H1 (cell line): ENCODE results near the gene P2RX7. TPM values are rescaled to one million over a fixed set of nuclear protein-coding genes. Genes with fewer than 3 reads are reported as not detected.

ENCODE experiments used
- CTCF ChIA-PET: fragments of 300-600 bp; sonication (Branson Sonifier 250); formaldehyde crosslinking; loops from one replicate; lab custom pipeline; 2021; ENCODE audit not compliant: partially characterized antibody; lab: Charles Lee
- POLR2A ChIA-PET: fragments of 300-600 bp; sonication (Branson Sonifier 250); formaldehyde crosslinking; loops from one replicate; lab custom pipeline; 2021; ENCODE audit warnings: inconsistent platforms; ENCODE audit not compliant: partially characterized antibody; lab: Charles Lee
- DNase-seq, 2 experiments: peaks; one replicate each; pipeline versions ENCODE4 v3.0.0 to v3.0.0-alpha.2; 2010 to 2022; ENCODE audit warnings: low spot score in 2 of 2, low read depth in 1 of 2, mixed read lengths in 1 of 2
- FAIRE-seq: peaks from 2 replicates; lab custom pipeline; 2011; peaks lifted over from hg19 to GRCh38; lab: Jason Lieb, UNC
- H2AFZ ChIP-seq: 2 replicates; pipeline ENCODE4 v1.8.1; 2012; ENCODE audit warnings: low read length, inconsistent platforms
- H2AK5ac ChIP-seq: 2 replicates; pipeline ENCODE4 v1.6.1; 2013; ENCODE audit warnings: low read depth, low read length
- H2BK120ac ChIP-seq: replicated peaks from 2 replicates; pipeline ENCODE3; 2013; ENCODE audit warnings: low read depth, low read length, inconsistent platforms
- H2BK12ac ChIP-seq: 2 replicates; pipeline ENCODE4 v1.6.1; 2013; ENCODE audit warnings: low read depth, low read length
- H2BK15ac ChIP-seq: 2 replicates; pipeline ENCODE4 v1.6.1; 2013; ENCODE audit warnings: low read length
- H2BK20ac ChIP-seq: 2 replicates; pipeline ENCODE4 v1.6.1; 2013; ENCODE audit warnings: low read length
- H2BK5ac ChIP-seq: 2 replicates; pipeline ENCODE4 v1.6.1; 2013; ENCODE audit warnings: low read depth, low read length
- H3K14ac ChIP-seq: 2 replicates; pipeline ENCODE4 v1.6.1; 2013; ENCODE audit warnings: inconsistent platforms; ENCODE audit not compliant: insufficient read length
- H3K18ac ChIP-seq: 2 replicates; pipeline ENCODE4 v1.6.1; 2013; ENCODE audit warnings: low read length; ENCODE audit errors: extremely low read depth
- H3K23ac ChIP-seq: 2 replicates; pipeline ENCODE4 v1.6.1; 2013; ENCODE audit warnings: inconsistent platforms; ENCODE audit not compliant: insufficient read length
- H3K23me2 ChIP-seq: 2 replicates; pipeline ENCODE4 v1.6.1; 2013; ENCODE audit warnings: low read depth, low read length
- H3K27ac ChIP-seq: 2 replicates; pipeline ENCODE4 v1.6.1; 2011; ENCODE audit warnings: low read depth, low read length, inconsistent platforms
- H3K27me3 ChIP-seq, 4 experiments: replicated peaks in 1 of 4; 1 replicate in 1 of 4; 2 replicates in 3 of 4; pipeline versions ENCODE4 v1.6.1 to v1.8.1; 2011 to 2013; ENCODE audit warnings: low read length in 3 of 4, mild to moderate bottlenecking in 3 of 4, inconsistent platforms in 2 of 4, mixed read lengths in 2 of 4, moderate library complexity in 1 of 4; ENCODE audit not compliant: control insufficient read depth in 3 of 4, insufficient read depth in 3 of 4; ENCODE audit errors: extremely low read depth in 1 of 4
- H3K36me3 ChIP-seq, 4 experiments: 2 replicates each; pipeline versions ENCODE4 v1.6.1 to v1.8.1; 2011 to 2013; ENCODE audit warnings: mild to moderate bottlenecking in 4 of 4, low read length in 3 of 4, moderate library complexity in 2 of 4, control low read depth in 1 of 4, inconsistent platforms in 1 of 4; ENCODE audit not compliant: insufficient read depth in 4 of 4, control insufficient read depth in 2 of 4
- H3K4ac ChIP-seq: replicated peaks from 2 replicates; pipeline ENCODE3; 2013; ENCODE audit warnings: low read length, low read depth, mixed read lengths, inconsistent platforms; ENCODE audit not compliant: insufficient read length
- H3K4me1 ChIP-seq, 4 experiments: replicated peaks in 1 of 4; 1 replicate in 1 of 4; 2 replicates in 3 of 4; pipeline versions ENCODE4 v1.6.1 to v1.8.1; 2011 to 2013; ENCODE audit warnings: low read length in 3 of 4, inconsistent platforms in 2 of 4, mixed read lengths in 1 of 4; ENCODE audit not compliant: insufficient read depth in 4 of 4, control insufficient read depth in 3 of 4
- H3K4me2 ChIP-seq, 2 experiments: 2 replicates each; pipeline versions ENCODE4 v1.6.1 to v1.8.1; 2011 to 2013; ENCODE audit warnings: low read depth in 2 of 2, low read length in 2 of 2, control low read depth in 1 of 2, inconsistent platforms in 1 of 2, mild to moderate bottlenecking in 1 of 2; ENCODE audit not compliant: insufficient read depth in 1 of 2
- H3K4me3 ChIP-seq, 4 experiments: fragments of 200-600, 300-600 bp in 1 of 4; sonication (generic), shearing (Covaris generic), sonication (Bioruptor Twin) in 1 of 4; 2 replicates each; pipeline versions ENCODE4 v1.5.1 to v1.8.1; 2011 to 2016; ENCODE audit warnings: low read length in 4 of 4, low read depth in 3 of 4, control low read depth in 2 of 4, inconsistent platforms in 2 of 4, mild to moderate bottlenecking in 2 of 4, mixed read lengths in 1 of 4, moderate library complexity in 1 of 4; ENCODE audit not compliant: insufficient read depth in 2 of 4; ENCODE audit errors: extremely low read depth in 1 of 4
- H3K56ac ChIP-seq: replicated peaks from 2 replicates; pipeline ENCODE3; 2013; ENCODE audit warnings: low read depth, mild to moderate bottlenecking, mixed read lengths, low read length, inconsistent platforms; ENCODE audit not compliant: insufficient read length
- H3K79me1 ChIP-seq: 2 replicates; pipeline ENCODE4 v1.6.1; 2013; ENCODE audit warnings: low read depth, low read length, control low read depth
- H3K79me2 ChIP-seq, 2 experiments: 2 replicates each; pipeline versions ENCODE4 v1.6.1 to v1.8.1; 2012 to 2013; ENCODE audit warnings: low read length in 2 of 2, mild to moderate bottlenecking in 2 of 2, inconsistent platforms in 1 of 2; ENCODE audit not compliant: insufficient read depth in 2 of 2, control insufficient read depth in 1 of 2
- H3K9ac ChIP-seq, 4 experiments: replicated peaks in 1 of 4; 1 replicate in 1 of 4; 2 replicates in 3 of 4; pipeline versions ENCODE4 v1.6.1 to v1.8.1; 2011 to 2013; ENCODE audit warnings: low read depth in 3 of 4, low read length in 3 of 4, control low read depth in 2 of 4, mild to moderate bottlenecking in 2 of 4, moderate library complexity in 2 of 4, inconsistent platforms in 1 of 4; ENCODE audit errors: extremely low read depth in 1 of 4
- H3K9me3 ChIP-seq, 2 experiments: 2 replicates each; pipeline versions ENCODE4 v1.6.1 to v1.8.1; 2012 to 2013; ENCODE audit warnings: mild to moderate bottlenecking in 2 of 2, moderate library complexity in 2 of 2, control low read depth in 1 of 2, inconsistent platforms in 1 of 2, low read depth in 1 of 2, low read length in 1 of 2, mixed read lengths in 1 of 2; ENCODE audit not compliant: insufficient read depth in 2 of 2
- H4K20me1 ChIP-seq, 2 experiments: replicated peaks in 1 of 2; 2 replicates each; pipeline versions ENCODE3 to v1.8.1; 2011 to 2013; ENCODE audit warnings: inconsistent platforms in 2 of 2, low read length in 2 of 2, mild to moderate bottlenecking in 1 of 2; ENCODE audit not compliant: insufficient read depth in 2 of 2, control insufficient read depth in 1 of 2
- H4K5ac ChIP-seq: 2 replicates; pipeline ENCODE4 v1.6.1; 2013; ENCODE audit warnings: low read length, low read depth, mixed read lengths, inconsistent platforms; ENCODE audit not compliant: insufficient read length
- H4K8ac ChIP-seq: 2 replicates; pipeline ENCODE4 v1.8.0; 2013; ENCODE audit warnings: mild to moderate bottlenecking, moderate library complexity, low read length, inconsistent platforms; ENCODE audit not compliant: insufficient read depth; ENCODE audit errors: extremely low read depth
- H4K91ac ChIP-seq: replicated peaks from 2 replicates; pipeline ENCODE3; 2013; ENCODE audit warnings: low read length, mixed read lengths, inconsistent platforms; ENCODE audit not compliant: insufficient read length
- CBX5 ChIP-seq: fragments of 300-800, 300-1000 bp; sonication (generic); IDR thresholded peaks from 2 replicates; pipeline ENCODE4 v1.7.1; 2016; ENCODE audit warnings: antibody characterized with exemption, low read length, low read depth
- EP300 ChIP-seq, 2 experiments: IDR thresholded peaks; 1 replicate in 1 of 2; 2 replicates in 1 of 2; pipeline ENCODE4 v1.6.1; 2011 to 2012; ENCODE audit warnings: low read depth in 2 of 2, low read length in 2 of 2, mild to moderate bottlenecking in 2 of 2, borderline replicate concordance in 1 of 2, inconsistent platforms in 1 of 2, moderate library complexity in 1 of 2
- EZH2 ChIP-seq: fragments of 200-600 bp; sonication (generic); IDR thresholded peaks from 2 replicates; pipeline ENCODE4 v1.7.1; 2012; ENCODE audit warnings: low read depth, mild to moderate bottlenecking, moderate library complexity, low read length, inconsistent platforms; ENCODE audit not compliant: severe bottlenecking
- HDAC2 ChIP-seq, 2 experiments: fragments of 300-600 bp in 1 of 2; sonication (generic) in 1 of 2; IDR thresholded peaks; 2 replicates each; pipeline ENCODE4 v1.6.1; 2011 to 2012; ENCODE audit warnings: low read depth in 2 of 2, low read length in 2 of 2, mild to moderate bottlenecking in 2 of 2, moderate library complexity in 2 of 2, borderline replicate concordance in 1 of 2, inconsistent platforms in 1 of 2
- JUND ChIP-seq: IDR thresholded peaks from 2 replicates; pipeline ENCODE4 v1.6.1; 2011; ENCODE audit warnings: mild to moderate bottlenecking, improper control_type of control experiment, low read length
- KDM5A ChIP-seq: fragments of 200-600 bp; IDR thresholded peaks from 2 replicates; pipeline ENCODE4 v1.7.1; 2012; ENCODE audit warnings: mild to moderate bottlenecking, low read length, inconsistent platforms, mixed read lengths
- MAX ChIP-seq: IDR thresholded peaks from 2 replicates; pipeline ENCODE4 v1.6.1; 2012; ENCODE audit warnings: inconsistent platforms
- NRF1 ChIP-seq: IDR thresholded peaks from 2 replicates; pipeline ENCODE4 v1.6.1; 2011; ENCODE audit warnings: mild to moderate bottlenecking, low read depth, low read length, improper control_type of control experiment
- PHF8 ChIP-seq: fragments of 200-600 bp; sonication (generic); conservative IDR thresholded peaks from 2 replicates; pipeline ENCODE4 v1.7.1; 2012; ENCODE audit warnings: low read depth, mild to moderate bottlenecking, inconsistent platforms, low read length, moderate library complexity
- SIX5 ChIP-seq: IDR thresholded peaks from 2 replicates; pipeline ENCODE4 v1.6.1; 2011; ENCODE audit warnings: mild to moderate bottlenecking, low read depth, low read length
- SP1 ChIP-seq: IDR thresholded peaks from 2 replicates; pipeline ENCODE4 v1.6.1; 2011; ENCODE audit warnings: low read depth, low read length
- TEAD4 ChIP-seq: IDR thresholded peaks from 2 replicates; pipeline ENCODE4 v1.6.1; 2012; ENCODE audit warnings: low read depth, low read length, inconsistent platforms, mixed read lengths
- ZNF274 ChIP-seq: IDR thresholded peaks from 2 replicates; pipeline ENCODE4 v1.7.0; 2012; ENCODE audit warnings: low read length, borderline replicate concordance; ENCODE audit errors: extremely low read depth
- WGBS, 2 experiments: shearing (Covaris generic) in 1 of 2; methylation state at CpG; one replicate each; pipeline versions ENCODE4 v1.1.6 to v1.1.7; 2013 to 2015; ENCODE audit warnings: low lambda C conversion rate in 2 of 2, mixed read lengths in 2 of 2, inconsistent platforms in 1 of 2, low coverage in 1 of 2, missing lambda C conversion rate in 1 of 2; ENCODE audit not compliant: insufficient replicate concordance in 2 of 2, insufficient coverage in 1 of 2, insufficient read length in 1 of 2; ENCODE audit errors: extremely low coverage in 1 of 2, missing lambda C conversion rate in 1 of 2; 5-methylcytosine and 5-hydroxymethylcytosine counted together
- polyA plus RNA-seq, 7 experiments: library from polyadenylated mRNA; depleted of rRNA in 3 of 7; stranded (reverse) in 5 of 7; unstranded in 2 of 7; fragments of >200 nt in 5 of 7; fragments of 200-250 nt in 2 of 7; gene quantifications; 1 replicate in 5 of 7; 2 replicates in 1 of 7; 4 replicates in 1 of 7; pipeline versions ENCODE4 v1.2.1 to v1.2.3, GENCODE V29; 2011 to 2013; ENCODE audit warnings: missing spikeins in 2 of 7, mixed read lengths in 2 of 7
- total RNA-seq: library from RNA; stranded (reverse); fragmentation: NEBNext Ultra II Directional; extraction: Animal tissue kit (Norgen Biotek cat#: 25700); gene quantifications from 2 replicates; pipeline ENCODE4 v1.2.1, GENCODE V29; 2021

Gene P2RX7
- total and polyA plus RNA-seq, 2 of the 8 experiments (the other 6 are each of a cell fraction or from before 2014, with no cell fraction given), result 0.38 to 0.56 TPM

GRCh38 chr12:121176826-121177529, 44.3 kb downstream of the P2RX7 start:
- Histone ChIP-seq H2BK120ac (no peak overlapping the region), H3K14ac (no peak overlapping the region), H2BK5ac (no peak overlapping the region), H3K4me2 (no peak overlapping the region), H3K4me1 (no peaks in the 10 kb centered on the region), H4K8ac (no peak overlapping the region; the same call in 1 of the 2 replicates), H3K27ac (no peak overlapping the region), H3K4me3 (no peak overlapping the region), H2AK5ac (no peak overlapping the region), H4K20me1 (no peaks in the 10 kb centered on the region), H3K18ac (no peak overlapping the region), H3K27me3 (no peaks in the 10 kb centered on the region), H3K56ac (no peak overlapping the region), H4K91ac (no peak overlapping the region), H2BK20ac (no peak overlapping the region), H3K79me2 (no peaks in the 10 kb centered on the region), H3K23me2 (no peaks in the 10 kb centered on the region), H3K79me1 (no peaks in the 10 kb centered on the region), H3K36me3 (no peaks in the 10 kb centered on the region), H2BK15ac (no peak overlapping the region), H3K9ac (no peak overlapping the region), H3K9me3 (no peaks in the 10 kb centered on the region), H2AFZ (peak overlapping the region; percentile 77), H3K4ac (no peak overlapping the region), H3K23ac (no peak overlapping the region), H2BK12ac (no peak overlapping the region), H4K5ac (no peak overlapping the region)
- ChIA-PET CTCF (interaction anchor here (1.1 kb wide), 1 partner anchor 15 kb away, joined by 3 read pairs; no protein-coding TSS in a partner anchor), POLR2A (no interaction called here)
- DNase-seq (no peak), FAIRE-seq (no peak)
- WGBS, 2 experiments, result 86% methylated on average over 19 of the region's 19 CpGs; no CpG with 5 or more reads in 1 of the 2 experiments
- TF ChIP-seq EZH2 (no peak), TEAD4 (no peak), HDAC2 (IDR thresholded peaks at IDR 0.05; ENCODE audit: borderline replicate concordance in 1 of 2, low read depth in 2 of 2, low read length in 2 of 2) (no peak), NRF1 (no peak), EP300 (IDR thresholded peaks at IDR 0.05; ENCODE audit: borderline replicate concordance in 1 of 2, low read depth in 2 of 2, low read length in 2 of 2) (no peak), MAX (no peak), CBX5 (no peak), ZNF274 (no peak), KDM5A (no peak), SP1 (no peak), JUND (no peak), PHF8 (no peak), SIX5 (no peak)
